NT2/D1 (cell line): ENCODE data around the gene ANKRD40CL.

Experiments used
- SUZ12 ChIP-seq: IDR thresholded peaks from 2 replicates; pipeline ENCODE4 v1.6.1; 2011; ENCODE audit not compliant: insufficient read length, insufficient read depth; ENCODE audit errors: extremely low read depth
- YY1 ChIP-seq: IDR thresholded peaks from 2 replicates; pipeline ENCODE4 v1.6.1; 2011; ENCODE audit not compliant: insufficient read length, insufficient read depth
- ZNF274 ChIP-seq: IDR thresholded peaks from 2 replicates; pipeline ENCODE4 v1.6.1; 2011; ENCODE audit warnings: mild to moderate bottlenecking, low read depth, low read length

GRCh38 chr17:50806141-50806643 lies 38.9 kb upstream of the ANKRD40CL start:
- no peak for TF ChIP-seq ZNF274
- no peak for TF ChIP-seq SUZ12
- no peak for TF ChIP-seq YY1
